ENCODE results near the gene IL1RAPL2.

Gene IL1RAPL2

GRCh38 chrX:105634180-105634579, 1068.2 kb downstream of the IL1RAPL2 start:
- no peak overlapping the region for H3K4me2 ChIP-seq (ENCODE audit: low read length)
- no peaks in the 10 kb centered on the region for H3K9me2 ChIP-seq (replicated peaks; ENCODE audit: control insufficient read depth, low read length)
- TF ChIP-seq CTCF (IDR thresholded peaks at IDR 0.05; ENCODE audit: low read depth, low read length, poor library complexity, severe bottlenecking) (no peak), EZH2phosphoT487 (IDR thresholded peaks at IDR 0.05; ENCODE audit: borderline replicate concordance, low read length) (no peak)
- no peaks in the 10 kb centered on the region for H3K36me3 ChIP-seq (ENCODE audit: control insufficient read depth, low read length)
- no peaks in the 10 kb centered on the region for H3K27me3 ChIP-seq (ENCODE audit: control insufficient read depth, low read length)
- H3K79me2 ChIP-seq (ENCODE audit: control insufficient read depth, low read length), result no peaks in the 10 kb centered on the region
- H3K9me3 ChIP-seq (ENCODE audit: control insufficient read depth, insufficient read depth, low read length), result no peaks in the 10 kb centered on the region
- no peaks in the 10 kb centered on the region for H4K20me1 ChIP-seq (ENCODE audit: control insufficient read depth, insufficient read depth, low read depth, low read length)
- no peak overlapping the region for H3K27ac ChIP-seq (ENCODE audit: low read depth, low read length)
- H3K4me3 ChIP-seq (ENCODE audit: low read length), result no peak overlapping the region
- H3K4me1 ChIP-seq (ENCODE audit: control insufficient read depth, low read length), result no peaks in the 10 kb centered on the region
- H3F3A ChIP-seq (ENCODE audit: control insufficient read depth, insufficient read depth), result no peaks in the 10 kb centered on the region

GRCh38 chrX:105635794-105636193, 1069.8 kb downstream of the IL1RAPL2 start:
- H3K79me2 ChIP-seq (ENCODE audit: control insufficient read depth, low read length), result no peaks in the 10 kb centered on the region
- H3K4me2 ChIP-seq (ENCODE audit: low read length), result no peak overlapping the region
- no peaks in the 10 kb centered on the region for H4K20me1 ChIP-seq (ENCODE audit: control insufficient read depth, insufficient read depth, low read depth, low read length)
- H3K9me2 ChIP-seq (replicated peaks; ENCODE audit: control insufficient read depth, low read length), result no peaks in the 10 kb centered on the region
- H3K4me1 ChIP-seq (ENCODE audit: control insufficient read depth, low read length), result no peaks in the 10 kb centered on the region
- H3K27me3 ChIP-seq (ENCODE audit: control insufficient read depth, low read length), result no peaks in the 10 kb centered on the region
- no peaks in the 10 kb centered on the region for H3K9me3 ChIP-seq (ENCODE audit: control insufficient read depth, insufficient read depth, low read length)
- H3K4me3 ChIP-seq (ENCODE audit: low read length), result no peak overlapping the region
- no peak overlapping the region for H3K27ac ChIP-seq (ENCODE audit: low read depth, low read length)
- no peaks in the 10 kb centered on the region for H3F3A ChIP-seq (ENCODE audit: control insufficient read depth, insufficient read depth)
- TF ChIP-seq EZH2phosphoT487 (IDR thresholded peaks at IDR 0.05; ENCODE audit: borderline replicate concordance, low read length), result no peak
- no peak for TF ChIP-seq CTCF (IDR thresholded peaks at IDR 0.05; ENCODE audit: low read depth, low read length, poor library complexity, severe bottlenecking)
- no peaks in the 10 kb centered on the region for H3K36me3 ChIP-seq (ENCODE audit: control insufficient read depth, low read length)

GRCh38 chrX:105636667-105637066, 1070.7 kb downstream of the IL1RAPL2 start:
- H3K4me2 ChIP-seq (ENCODE audit: low read length), result no peak overlapping the region
- no peak overlapping the region for H3K4me3 ChIP-seq (ENCODE audit: low read length)
- TF ChIP-seq EZH2phosphoT487 (IDR thresholded peaks at IDR 0.05; ENCODE audit: borderline replicate concordance, low read length) (no peak), CTCF (IDR thresholded peaks at IDR 0.05; ENCODE audit: low read depth, low read length, poor library complexity, severe bottlenecking) (no peak)

More at GRCh38 chrX:105636667-105637066, 1070.7 kb downstream of the IL1RAPL2 start:
- Histone ChIP-seq H3K4me1 (ENCODE audit: control insufficient read depth, low read length) (no peaks in the 10 kb centered on the region), H3K79me2 (ENCODE audit: control insufficient read depth, low read length) (no peaks in the 10 kb centered on the region), H3K9me2 (replicated peaks; ENCODE audit: control insufficient read depth, low read length) (no peaks in the 10 kb centered on the region), H4K20me1 (ENCODE audit: control insufficient read depth, insufficient read depth, low read depth, low read length) (no peaks in the 10 kb centered on the region), H3K27me3 (ENCODE audit: control insufficient read depth, low read length) (no peaks in the 10 kb centered on the region), H3F3A (ENCODE audit: control insufficient read depth, insufficient read depth) (no peaks in the 10 kb centered on the region), H3K27ac (ENCODE audit: low read depth, low read length) (no peak overlapping the region), H3K36me3 (ENCODE audit: control insufficient read depth, low read length) (no peaks in the 10 kb centered on the region), H3K9me3 (ENCODE audit: control insufficient read depth, insufficient read depth, low read length) (no peaks in the 10 kb centered on the region)

All from DOHH2 (cell line).